PFSK-1 (cell line): ENCODE results near the gene ADAMTS20.

ENCODE experiments used
- FOXP2 ChIP-seq: optimal IDR thresholded peaks from 2 replicates; pipeline ENCODE3; 2011; ENCODE audit warnings: borderline replicate concordance, control low read depth, inconsistent platforms; ENCODE audit not compliant: insufficient read depth; ENCODE audit errors: extremely low read length, extremely low read depth
- POLR2AphosphoS5 ChIP-seq: IDR thresholded peaks from 2 replicates; pipeline ENCODE4 v1.6.1; 2012; ENCODE audit warnings: low read depth, mild to moderate bottlenecking, control low read depth, low read length, moderate library complexity
- SIN3A ChIP-seq: IDR thresholded peaks from 2 replicates; pipeline ENCODE4 v1.6.1; 2012; ENCODE audit warnings: mild to moderate bottlenecking, low read length, moderate library complexity, borderline replicate concordance; ENCODE audit not compliant: insufficient read depth
- TAF1 ChIP-seq: IDR thresholded peaks from 2 replicates; pipeline ENCODE4 v1.6.1; 2012; ENCODE audit warnings: low read length, control low read depth, borderline replicate concordance; ENCODE audit not compliant: insufficient read depth
- TF ChIP-seq, protein P1 (sequence below), 2 experiments: IDR thresholded peaks; 2 replicates each; pipeline versions ENCODE4 v1.6.1 to v1.8.0; 2011 to 2012; ENCODE audit warnings: low read depth in 2 of 2, low read length in 2 of 2, control low read depth in 1 of 2, inconsistent platforms in 1 of 2, mild to moderate bottlenecking in 1 of 2, moderate library complexity in 1 of 2; ENCODE audit not compliant: insufficient read depth in 1 of 2

ADAMTS20 gene

GRCh38 chr12:43482311-43483085, 69.5 kb downstream of the ADAMTS20 start:
- TF ChIP-seq POLR2AphosphoS5 (no peak), FOXP2 (no peak), TAF1 (no peak), SIN3A (no peak)
- TF ChIP-seq, protein P1, sequence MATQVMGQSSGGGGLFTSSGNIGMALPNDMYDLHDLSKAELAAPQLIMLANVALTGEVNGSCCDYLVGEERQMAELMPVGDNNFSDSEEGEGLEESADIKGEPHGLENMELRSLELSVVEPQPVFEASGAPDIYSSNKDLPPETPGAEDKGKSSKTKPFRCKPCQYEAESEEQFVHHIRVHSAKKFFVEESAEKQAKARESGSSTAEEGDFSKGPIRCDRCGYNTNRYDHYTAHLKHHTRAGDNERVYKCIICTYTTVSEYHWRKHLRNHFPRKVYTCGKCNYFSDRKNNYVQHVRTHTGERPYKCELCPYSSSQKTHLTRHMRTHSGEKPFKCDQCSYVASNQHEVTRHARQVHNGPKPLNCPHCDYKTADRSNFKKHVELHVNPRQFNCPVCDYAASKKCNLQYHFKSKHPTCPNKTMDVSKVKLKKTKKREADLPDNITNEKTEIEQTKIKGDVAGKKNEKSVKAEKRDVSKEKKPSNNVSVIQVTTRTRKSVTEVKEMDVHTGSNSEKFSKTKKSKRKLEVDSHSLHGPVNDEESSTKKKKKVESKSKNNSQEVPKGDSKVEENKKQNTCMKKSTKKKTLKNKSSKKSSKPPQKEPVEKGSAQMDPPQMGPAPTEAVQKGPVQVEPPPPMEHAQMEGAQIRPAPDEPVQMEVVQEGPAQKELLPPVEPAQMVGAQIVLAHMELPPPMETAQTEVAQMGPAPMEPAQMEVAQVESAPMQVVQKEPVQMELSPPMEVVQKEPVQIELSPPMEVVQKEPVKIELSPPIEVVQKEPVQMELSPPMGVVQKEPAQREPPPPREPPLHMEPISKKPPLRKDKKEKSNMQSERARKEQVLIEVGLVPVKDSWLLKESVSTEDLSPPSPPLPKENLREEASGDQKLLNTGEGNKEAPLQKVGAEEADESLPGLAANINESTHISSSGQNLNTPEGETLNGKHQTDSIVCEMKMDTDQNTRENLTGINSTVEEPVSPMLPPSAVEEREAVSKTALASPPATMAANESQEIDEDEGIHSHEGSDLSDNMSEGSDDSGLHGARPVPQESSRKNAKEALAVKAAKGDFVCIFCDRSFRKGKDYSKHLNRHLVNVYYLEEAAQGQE (IDR thresholded peaks at IDR 0.05; ENCODE audit: insufficient read depth in 1 of 2, low read depth in 2 of 2, low read length in 2 of 2) = no peak

- TF ChIP-seq POLR2AphosphoS5 (no peak), SIN3A (no peak), FOXP2 (no peak), TAF1 (no peak)
- TF ChIP-seq, protein P1 (IDR thresholded peaks at IDR 0.05; ENCODE audit: insufficient read depth in 1 of 2, low read depth in 2 of 2, low read length in 2 of 2) = no peak
Observed at GRCh38 chr12:43480591-43480990, 71.4 kb downstream of the ADAMTS20 start.

GRCh38 chr12:43462741-43463140, 89.3 kb downstream of the ADAMTS20 start:
- TF ChIP-seq, protein P1 (IDR thresholded peaks at IDR 0.05; ENCODE audit: insufficient read depth in 1 of 2, low read depth in 2 of 2, low read length in 2 of 2) = no peak
- TF ChIP-seq FOXP2 (no peak), TAF1 (no peak), SIN3A (no peak), POLR2AphosphoS5 (no peak)

DNA sequence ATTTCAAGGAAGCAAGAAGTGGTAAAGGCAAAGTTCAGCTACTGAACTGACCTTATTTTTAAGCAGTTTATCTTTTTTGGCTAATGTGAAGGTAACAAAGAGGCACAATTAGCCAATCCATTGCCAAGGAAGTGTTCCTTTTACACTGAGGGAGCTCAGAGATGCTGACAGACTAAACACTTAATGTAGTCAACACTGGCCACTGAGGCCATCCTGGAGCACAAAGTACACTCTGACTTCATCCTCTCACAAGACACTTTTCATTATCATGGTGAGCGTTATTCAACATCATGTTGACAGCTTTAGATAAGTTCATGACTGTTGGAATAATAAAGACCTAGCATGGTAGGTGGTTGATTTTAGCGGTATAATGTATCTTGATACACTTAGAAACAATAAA, 89.9 kb downstream of the ADAMTS20 start:
- TF ChIP-seq POLR2AphosphoS5 (no peak), FOXP2 (no peak)
- TF ChIP-seq, protein P1 (IDR thresholded peaks at IDR 0.05; ENCODE audit: insufficient read depth in 1 of 2, low read depth in 2 of 2, low read length in 2 of 2) = no peak
